Spleen (tissue), 7 donors: ENCODE results near the gene RTN4IP1.

Source experiments
- CTCF ChIP-seq, 11 experiments: fragments of 200-600 bp in 7 of 11; fragments of 450-650 bp in 4 of 11; sonication (generic) in 4 of 11; IDR thresholded peaks in 8 of 11; conservative IDR thresholded peaks in 3 of 11; 1 replicate in 7 of 11; 2 replicates in 4 of 11; pipeline versions ENCODE4 v1.4.0 to v1.8.0; 2016 to 2021; ENCODE audit warnings: antibody characterized with exemption in 11 of 11, inconsistent platforms in 4 of 11, mild to moderate bottlenecking in 1 of 11
- POLR2A ChIP-seq, 3 donors: fragments of 450-650 bp; IDR thresholded peaks; one replicate each; pipeline ENCODE4 v1.5.1; 2017; ENCODE audit warnings: antibody characterized with exemption in 3 of 3, mild to moderate bottlenecking in 1 of 3
- POLR2AphosphoS5 ChIP-seq, 3 donors: sonication (generic); formaldehyde crosslinking; IDR thresholded peaks; one replicate each; pipeline ENCODE4 v1.5.1; 2017; ENCODE audit warnings: antibody characterized with exemption in 3 of 3
- donor health status: DM: no; HTN: no; CAD: no; lungs with moderate emphysema.
- donor health status: DM: no; HTN: no; CAD: no.
- donor health status: DM: no; HTN: no; CAD: no.

DNA sequence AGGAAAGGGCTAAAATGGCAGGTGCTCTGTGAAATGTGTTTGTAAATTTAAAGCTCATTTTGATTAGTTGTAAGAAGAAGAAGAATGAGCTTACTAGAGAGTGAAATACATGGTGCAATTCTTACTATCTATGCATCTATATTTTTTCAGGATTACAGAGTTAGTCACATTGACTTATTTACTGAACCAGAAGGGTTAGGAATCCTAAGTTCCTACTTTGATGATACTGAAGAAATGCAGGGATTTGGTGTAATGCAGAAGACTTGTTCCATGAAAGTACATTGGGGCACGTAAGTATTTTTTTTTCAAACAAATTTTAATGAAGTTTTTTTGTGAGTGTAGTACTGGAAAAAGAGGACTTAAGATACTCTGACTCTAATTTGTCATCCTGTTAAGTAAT is 99.3 kb downstream of the RTN4IP1 start:
- TF ChIP-seq POLR2AphosphoS5 (IDR thresholded peaks at IDR 0.05) (no peak), CTCF (IDR thresholded peaks at IDR 0.05 in 8 of 11, conservative IDR thresholded peaks at IDR 0.05 in 3 of 11) (no peak), POLR2A (IDR thresholded peaks at IDR 0.05) (no peak)
